Measurements from ENCODE around the gene HSF5.
"Not testable (repeated sequence)": the region's sequence is repeated elsewhere in the genome, so short reads cannot be mapped to it uniquely, and the experiment has no call there.

HSF5 gene

DNA sequence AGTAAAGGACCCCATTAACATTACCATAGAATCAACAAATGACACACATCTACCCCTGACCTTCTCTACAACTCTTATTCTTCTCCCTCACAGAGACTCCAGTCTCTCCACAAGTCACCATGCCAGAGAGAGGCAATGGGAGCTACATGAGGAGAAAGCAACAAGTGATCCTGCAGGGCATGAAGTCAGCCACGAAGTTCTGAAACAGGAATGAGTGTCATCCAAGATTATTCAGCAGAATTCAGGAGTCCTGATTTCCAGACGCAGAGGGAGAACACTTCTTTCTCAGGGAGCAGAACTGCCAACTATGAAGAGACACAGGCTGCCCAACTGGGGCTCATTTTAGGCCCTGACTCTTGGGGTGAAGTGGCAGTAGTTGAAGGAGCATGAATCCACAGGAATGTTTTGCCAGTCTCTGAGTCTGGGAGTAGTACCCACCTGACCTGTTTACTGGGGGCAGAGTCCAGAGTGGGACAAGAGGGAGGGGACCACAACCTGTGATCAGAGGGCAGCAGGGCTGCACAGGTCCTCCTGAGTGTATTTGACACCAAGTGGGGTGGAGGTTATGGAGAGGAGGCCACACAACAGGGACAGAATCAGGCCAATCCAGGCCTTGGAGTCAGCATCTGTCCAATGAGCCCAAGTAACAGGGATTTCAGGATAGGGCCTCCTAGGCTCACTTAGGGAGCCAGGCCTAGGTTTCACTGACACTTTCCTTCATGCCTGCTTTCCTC lies 28.6 kb upstream of the HSF5 start:
- no peak for DNase-seq

DNA sequence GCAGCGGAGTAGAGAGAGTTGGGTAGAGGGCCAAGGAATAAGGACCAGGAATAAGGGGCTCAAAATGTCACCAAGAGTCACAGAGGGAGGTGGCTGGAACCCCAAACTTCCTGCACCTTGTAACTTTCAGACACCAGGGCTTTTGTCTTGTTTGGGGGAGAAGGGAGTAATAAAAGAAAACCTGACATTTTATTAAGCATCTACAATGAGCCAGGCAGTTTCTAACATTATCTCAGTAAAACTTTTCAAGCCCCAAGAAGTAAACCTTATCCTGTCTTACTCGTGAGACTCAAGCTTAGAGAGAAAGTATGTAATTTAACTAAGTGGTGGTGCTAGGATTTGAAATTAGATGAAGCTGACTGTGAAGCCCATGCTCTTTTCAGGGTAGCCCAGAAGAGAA lies 27.1 kb upstream of the HSF5 start:
- no peak for DNase-seq

DNA sequence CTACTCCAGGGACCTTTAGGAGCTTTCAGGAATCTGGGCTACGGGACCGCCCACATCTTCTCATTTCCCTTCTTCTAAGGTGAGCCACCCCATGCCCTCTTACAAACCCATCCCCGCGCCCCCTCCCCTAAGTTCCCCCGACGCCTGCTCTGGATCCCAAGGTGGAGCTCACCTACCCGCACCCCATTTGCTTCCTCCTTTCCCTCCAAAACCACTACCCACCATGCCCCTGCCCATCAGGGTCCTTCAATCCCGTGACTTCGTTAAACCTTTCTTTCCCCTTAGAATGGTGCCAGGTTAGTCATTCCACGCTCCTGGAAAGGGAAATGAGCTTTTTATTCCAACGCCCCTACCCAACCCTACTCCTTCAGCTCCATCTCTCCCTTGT lies 26.6 kb upstream of the HSF5 start:
- DNase-seq, result no peak

GRCh38 chr17:58513965-58514769 lies 26.0 kb upstream of the HSF5 start, which contains the start of gene MTMR4:
Gene MTMR4 (minus strand): TSS chr17:58514638. CDS start chr17:58514407, 231 bp downstream.
- DNase-seq, result peak; percentile 70

DNA sequence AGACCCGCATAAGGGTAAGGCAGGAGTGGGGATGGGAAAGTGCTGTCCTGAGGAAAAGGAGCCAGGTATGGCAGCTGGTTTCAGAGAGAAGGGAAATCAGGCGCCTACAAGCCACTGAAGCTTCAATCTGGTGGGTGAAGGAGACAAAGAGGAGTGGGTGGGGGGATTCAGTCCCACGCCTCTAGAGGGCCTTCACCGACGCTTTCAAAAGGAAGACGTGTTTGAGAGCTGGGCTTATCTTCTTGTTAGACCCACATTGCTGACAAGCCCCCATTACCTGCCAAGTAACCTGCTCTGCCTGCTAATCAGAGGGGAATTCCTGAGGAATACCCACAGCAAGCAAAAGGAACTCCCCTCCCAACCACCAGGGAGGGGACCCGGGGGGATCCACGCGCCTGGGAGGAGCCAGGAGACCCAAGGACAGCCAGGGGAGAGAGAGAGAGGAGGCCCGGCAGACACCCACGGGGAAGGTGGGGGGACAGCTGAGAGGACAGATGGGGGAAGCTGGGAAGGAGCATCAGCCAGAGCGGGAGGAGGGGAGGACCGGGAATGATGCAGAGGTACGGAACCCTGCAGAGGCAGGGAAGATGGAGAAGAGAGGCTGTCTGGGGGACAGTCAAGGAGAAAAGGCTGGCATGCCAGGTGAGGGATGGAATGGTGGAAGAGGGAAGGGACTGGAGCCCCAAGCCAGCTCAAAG lies 25.2 kb upstream of the HSF5 start:
- DNase-seq, result peak; percentile 33

- no peak for DNase-seq
Observed at GRCh38 chr17:58510075-58510474, 21.9 kb upstream of the HSF5 start.

DNA sequence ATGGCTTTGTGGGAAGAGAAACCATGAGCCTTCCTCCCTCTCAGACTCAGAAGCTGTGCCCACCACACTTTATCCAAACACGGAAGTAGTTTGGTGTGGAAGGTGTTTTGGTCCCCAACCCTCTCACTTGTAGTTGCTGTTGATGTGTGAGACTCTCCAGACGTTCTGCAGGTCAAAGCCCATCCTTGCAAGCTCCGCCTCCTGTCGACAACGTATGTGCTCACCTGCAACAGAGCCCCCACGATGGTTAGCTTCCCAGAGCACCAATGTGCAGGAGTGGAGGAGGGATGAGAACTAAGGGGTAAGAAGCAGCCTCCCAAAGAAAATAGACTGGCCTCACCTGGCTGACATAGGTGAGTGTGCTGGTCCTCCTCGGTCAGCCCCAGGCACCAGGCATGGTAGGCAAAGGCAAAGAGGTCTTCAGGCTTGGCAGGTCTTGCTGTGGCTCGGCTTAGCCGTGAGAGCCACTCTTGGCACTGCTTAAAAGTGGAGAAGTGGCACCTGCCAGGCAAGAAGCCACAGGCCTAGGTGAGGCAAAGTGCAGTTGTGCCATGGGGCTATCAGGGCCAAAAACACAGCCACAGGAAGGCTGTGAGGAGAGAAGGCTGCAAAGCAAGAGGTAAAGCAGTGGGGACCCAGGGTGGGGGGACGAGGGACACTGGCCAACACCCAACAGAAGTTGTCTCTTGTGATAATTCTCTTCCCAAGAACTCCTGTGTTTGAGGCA lies 20.3 kb upstream of the HSF5 start:
- no peak for DNase-seq

- no peak for DNase-seq
Observed at GRCh38 chr17:58507123-58507634, 19.0 kb upstream of the HSF5 start.

- no peak for DNase-seq
Observed at GRCh38 chr17:58506354-58507080, 18.3 kb upstream of the HSF5 start.

GRCh38 chr17:58504826-58505351 lies 16.7 kb upstream of the HSF5 start:
- DNase-seq, result no peak

- no peak for DNase-seq
Observed at GRCh38 chr17:58503866-58504265, 15.7 kb upstream of the HSF5 start.

DNA sequence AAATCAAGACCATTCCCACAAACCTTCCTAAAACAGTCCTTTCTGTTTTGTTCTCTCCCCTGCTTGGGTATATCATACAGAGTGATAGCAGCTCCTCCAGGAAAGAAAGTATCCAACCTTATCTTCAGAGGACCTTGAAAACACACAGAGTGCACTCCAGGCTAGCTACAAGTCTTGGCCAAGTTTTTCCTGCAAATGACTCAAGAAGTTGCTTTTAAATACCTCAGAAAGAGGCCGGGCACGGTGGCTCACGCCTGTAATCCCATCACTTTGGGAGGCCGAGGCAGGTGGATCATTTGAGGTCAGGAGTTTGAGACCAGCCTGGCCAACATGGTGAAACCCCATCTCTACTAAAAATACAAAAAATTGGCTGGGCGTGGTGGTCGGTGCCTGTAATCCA lies 14.9 kb upstream of the HSF5 start:
- not testable (repeated sequence) for DNase-seq

- DNase-seq, result no peak
Observed at GRCh38 chr17:58501451-58501850, 13.2 kb upstream of the HSF5 start.

DNA sequence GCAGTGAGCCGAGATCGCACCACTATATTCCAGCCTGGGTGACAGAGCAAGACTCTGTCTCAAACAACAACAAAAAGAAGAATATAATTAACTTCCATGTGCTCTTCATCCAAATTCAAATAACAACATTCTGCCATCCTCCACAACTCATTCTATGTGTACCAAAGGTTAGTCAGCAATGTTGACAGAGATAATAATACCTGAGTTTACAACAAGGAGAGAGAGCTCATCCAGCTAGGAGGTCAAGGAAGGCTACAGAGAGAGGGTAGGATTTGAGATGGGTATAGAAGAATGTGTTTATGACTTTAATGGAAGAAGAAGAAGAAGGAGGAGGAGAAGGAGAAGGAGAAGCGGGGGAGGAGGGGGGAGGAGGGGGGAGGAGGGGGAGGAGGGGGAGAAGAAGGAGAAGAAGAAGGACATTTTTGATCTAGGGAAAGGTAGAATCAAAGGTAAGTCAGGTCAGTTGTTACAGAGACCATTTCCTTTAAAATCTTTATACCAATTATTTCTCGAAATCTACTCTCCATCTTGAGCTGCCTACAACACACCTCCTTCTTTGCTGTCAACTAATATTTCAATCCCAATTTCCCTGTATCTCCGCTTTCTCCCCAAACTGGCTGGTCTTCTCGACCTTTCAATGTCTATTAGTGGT lies 10.1 kb upstream of the HSF5 start:
- DNase-seq, result no peak

GRCh38 chr17:58493506-58493905 lies 5.3 kb upstream of the HSF5 start:
- no peak for DNase-seq

GRCh38 chr17:58492238-58493121 lies 4.3 kb upstream of the HSF5 start:
- no peak for DNase-seq

DNA sequence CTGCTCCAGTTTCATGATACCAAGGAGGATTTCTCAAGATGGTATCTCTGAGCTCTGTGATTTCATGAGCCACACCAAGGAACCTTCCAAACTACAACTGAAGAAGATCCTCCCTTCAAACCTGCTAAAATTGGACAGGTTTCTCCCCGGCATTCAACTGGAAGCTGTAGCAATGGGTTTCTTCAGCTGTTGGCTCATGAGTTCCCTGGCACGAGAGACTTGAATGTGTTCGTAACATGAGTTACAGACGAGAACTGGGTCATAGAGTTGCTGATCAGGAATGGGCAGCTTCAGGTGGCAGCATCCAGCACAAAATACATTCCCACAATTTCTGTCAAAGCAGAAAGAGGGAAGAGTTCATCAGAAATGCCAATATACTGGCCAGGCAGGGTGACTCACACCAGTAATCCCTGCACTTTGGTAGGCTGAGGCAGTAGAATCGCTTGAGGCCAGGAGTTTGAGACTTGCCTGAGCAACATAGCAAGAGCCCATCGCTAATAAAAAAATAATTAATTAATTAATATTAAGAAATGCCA lies 3.4 kb upstream of the HSF5 start:
- DNase-seq, result no peak

- DNase-seq, result no peak
Observed at GRCh38 chr17:58488428-58488890, 251 bp upstream of the HSF5 start.

DNA sequence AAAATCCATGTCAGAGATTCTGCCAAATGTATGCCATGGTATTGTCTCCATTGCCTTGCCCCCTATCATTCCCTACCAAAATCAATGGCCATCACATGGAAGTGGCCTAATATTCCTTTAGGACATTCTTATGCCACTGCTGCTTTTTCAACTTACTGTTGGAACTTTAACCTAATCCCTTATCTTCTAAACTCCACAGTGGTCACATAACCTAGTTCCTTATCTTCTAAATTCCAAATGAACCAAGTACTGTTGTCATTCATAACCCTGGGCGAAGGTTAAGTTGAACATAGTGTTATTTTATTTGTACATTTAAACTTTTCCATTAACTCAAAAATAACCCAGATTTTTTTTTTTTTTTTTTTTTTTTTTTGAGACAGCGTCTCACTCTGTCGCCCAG lies 3.6 kb downstream of the HSF5 start:
- no peak for DNase-seq

DNA sequence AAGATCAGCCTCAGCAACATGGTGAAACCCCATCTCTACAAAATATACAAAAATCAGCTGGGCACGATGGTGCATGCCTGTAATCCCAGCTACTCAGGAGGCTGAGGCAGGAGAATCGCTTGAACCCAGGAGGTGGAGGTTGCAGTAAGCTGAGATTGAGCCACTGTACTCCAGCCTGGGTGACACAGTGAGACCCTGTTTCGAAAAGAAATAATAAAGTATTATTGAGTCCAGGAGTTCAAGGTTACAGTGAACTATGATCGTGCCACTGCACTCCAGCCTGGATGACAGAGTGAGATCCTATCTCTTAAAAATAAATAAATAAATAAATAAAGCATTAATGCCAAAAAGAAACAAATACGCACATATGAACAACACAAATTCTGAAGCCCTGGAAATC lies 6.4 kb downstream of the HSF5 start:
- DNase-seq, result not testable (repeated sequence)

Measured in activated CD8-positive, alpha-beta memory T cell treated with anti-CD3 and anti-CD28 coated beads, Interleukin-2, amount 50 U/mL, for 4 hours (primary cell).